Neural crest cell (in vitro differentiated cells): ENCODE results near the gene NTRK2. TPM values are rescaled to one million over a fixed set of nuclear protein-coding genes. Genes with fewer than 3 reads are reported as not detected.

Experiments
- DNase-seq: peaks from one replicate; pipeline ENCODE4 v3.0.0; 2021; ENCODE audit warnings: low read depth, mixed read lengths, low spot score
- H3K27ac Mint-ChIP-seq: one replicate; pipeline ENCODE4 v1.8.0; 2021; ENCODE audit warnings: mild to moderate bottlenecking, mixed read lengths; ENCODE audit not compliant: unreplicated experiment
- H3K27me3 Mint-ChIP-seq: 2 replicates; pipeline ENCODE4 v1.8.0; 2021; ENCODE audit warnings: low read depth, mild to moderate bottlenecking, mixed read lengths
- H3K36me3 Mint-ChIP-seq: 2 replicates; pipeline ENCODE4 v1.8.0; 2021; ENCODE audit warnings: low read depth, mild to moderate bottlenecking, mixed read lengths
- H3K4me1 Mint-ChIP-seq: 2 replicates; pipeline ENCODE4 v1.8.0; 2021; ENCODE audit warnings: mixed read lengths
- H3K4me3 Mint-ChIP-seq: one replicate; pipeline ENCODE4 v1.8.0; 2021; ENCODE audit warnings: mild to moderate bottlenecking, mixed read lengths
- H3K9me3 Mint-ChIP-seq: 2 replicates; pipeline ENCODE4 v1.8.0; 2021; ENCODE audit warnings: mixed read lengths
- CTCF ChIP-seq: fragments of 200-600 bp; sonication (generic); conservative IDR thresholded peaks from 2 replicates; pipeline ENCODE4 v1.5.0; 2021; ENCODE audit warnings: antibody characterized with exemption, mild to moderate bottlenecking
- total RNA-seq: library from RNA; stranded (reverse); gene quantifications from 2 replicates; pipeline ENCODE4 v1.2.1, GENCODE V29; 2021

The NTRK2 gene
- total RNA-seq, 1 donor from 2014 or later, result 20.6 TPM

GRCh38 chr9:84861455-84861854, 191.9 kb downstream of the NTRK2 start:
- DNase-seq, result no peak
- TF ChIP-seq CTCF, result no peak
- H3K4me3 Mint-ChIP-seq, result peak overlapping the region; percentile 41
- H3K4me1 Mint-ChIP-seq, result peaks cover 66% of the 10 kb centered on the region
- H3K27ac Mint-ChIP-seq, result no peak overlapping the region
- no peaks in the 10 kb centered on the region for H3K36me3 Mint-ChIP-seq
- H3K27me3 Mint-ChIP-seq, result peaks cover 2% of the 10 kb centered on the region
- H3K9me3 Mint-ChIP-seq, result no peaks in the 10 kb centered on the region

GRCh38 chr9:84862308-84862707, 192.8 kb downstream of the NTRK2 start:
- peaks cover 61% of the 10 kb centered on the region for H3K4me1 Mint-ChIP-seq

DNA sequence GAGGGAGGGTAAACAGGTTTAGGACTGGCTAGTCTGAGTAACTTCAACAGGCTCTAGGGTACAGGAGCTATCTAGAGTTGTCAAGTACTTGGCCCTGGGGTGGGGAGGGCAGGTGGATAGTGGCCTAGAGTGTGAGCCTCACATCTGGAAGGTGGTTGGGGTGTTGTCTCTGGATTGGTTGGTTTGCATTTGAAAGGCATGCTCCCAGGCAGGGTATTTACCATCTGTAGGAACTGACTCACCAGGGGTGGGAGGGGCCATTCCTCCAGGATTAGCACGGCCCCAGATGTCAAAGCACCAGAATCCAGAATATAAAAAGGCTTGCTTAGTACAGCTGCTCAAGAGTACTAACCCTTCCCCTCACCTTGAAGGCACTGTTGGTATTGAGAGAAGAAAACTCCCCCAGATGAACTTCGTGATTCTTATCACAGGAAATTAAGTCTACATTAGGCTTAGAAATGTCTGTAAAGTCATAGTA, 193.3 kb downstream of the NTRK2 start:
- Mint-ChIP-seq H3K27me3 (peaks cover 2% of the 10 kb centered on the region), H3K4me1 (peaks cover 58% of the 10 kb centered on the region), H3K4me3 (no peak overlapping the region), H3K36me3 (peaks cover 3% of the 10 kb centered on the region), H3K9me3 (no peaks in the 10 kb centered on the region), H3K27ac (peak overlapping the region; percentile 53)
- no peak for DNase-seq
- no peak for TF ChIP-seq CTCF

More at GRCh38 chr9:84862308-84862707, 192.8 kb downstream of the NTRK2 start:
- no peaks in the 10 kb centered on the region for H3K36me3 Mint-ChIP-seq
- H3K4me3 Mint-ChIP-seq, result peak overlapping the region; percentile 35
- H3K9me3 Mint-ChIP-seq, result no peaks in the 10 kb centered on the region
- peaks cover 2% of the 10 kb centered on the region for H3K27me3 Mint-ChIP-seq
- no peak for TF ChIP-seq CTCF
- H3K27ac Mint-ChIP-seq, result peak overlapping the region; percentile 53
- no peak for DNase-seq

DNA sequence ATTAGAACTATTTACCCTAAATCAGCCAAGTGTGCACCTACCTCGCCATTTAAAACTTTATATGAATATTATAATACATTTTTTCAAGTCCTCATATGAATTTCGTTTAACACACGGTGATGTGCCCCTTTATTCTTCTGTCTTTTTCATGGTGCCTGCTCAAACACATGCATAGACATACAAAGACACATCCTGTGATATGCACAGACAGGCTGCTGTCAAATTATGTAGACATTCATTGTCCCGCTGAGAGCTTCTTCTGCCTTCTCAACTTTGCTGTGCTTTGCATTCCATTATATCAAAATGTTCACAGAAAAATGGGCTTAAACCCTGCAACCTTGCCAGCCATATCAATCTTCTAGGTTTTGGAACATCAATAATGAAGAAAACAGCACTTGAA, 193.8 kb downstream of the NTRK2 start:
- Mint-ChIP-seq H3K4me3 (no peak overlapping the region), H3K27me3 (peaks cover 2% of the 10 kb centered on the region), H3K4me1 (peaks cover 52% of the 10 kb centered on the region), H3K27ac (no peak overlapping the region), H3K36me3 (peaks cover 3% of the 10 kb centered on the region), H3K9me3 (no peaks in the 10 kb centered on the region)
- no peak for DNase-seq
- no peak for TF ChIP-seq CTCF

DNA sequence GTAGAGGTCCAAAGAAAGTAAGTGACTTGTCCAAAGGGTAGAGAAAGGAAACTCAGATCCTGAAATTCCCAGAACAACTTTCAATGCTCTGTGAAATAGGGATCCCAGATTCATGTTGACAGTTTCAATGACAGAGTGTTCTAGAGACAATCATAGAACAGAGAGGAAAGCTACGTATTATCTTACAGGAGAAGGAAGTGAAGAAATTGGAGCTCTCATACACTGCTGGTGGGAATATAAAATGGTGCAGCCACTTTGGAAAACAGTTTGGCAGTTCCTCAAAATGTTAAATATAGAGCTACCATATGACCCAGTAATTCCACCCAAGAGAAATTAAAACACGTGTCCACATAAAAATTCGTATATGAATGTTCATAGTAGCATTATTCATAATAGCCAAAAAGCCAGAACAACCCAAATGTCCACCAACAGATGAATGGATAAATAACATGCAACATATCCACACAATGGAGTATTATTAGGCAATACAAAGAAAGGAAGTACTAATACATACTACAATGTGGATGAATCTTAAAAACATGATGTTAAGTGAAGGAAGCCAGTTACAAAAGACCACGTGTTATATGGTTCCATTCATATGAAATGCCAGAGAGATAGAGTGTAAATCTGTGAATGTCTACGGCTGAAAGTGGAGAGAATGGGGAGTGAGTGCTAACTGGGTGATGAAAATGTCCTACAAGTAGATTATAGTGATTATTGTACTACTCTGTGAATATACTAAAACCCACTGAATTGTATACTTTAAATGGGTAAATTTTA, 197.1 kb downstream of the NTRK2 start:
- peaks cover 5% of the 10 kb centered on the region for H3K9me3 Mint-ChIP-seq
- no peak for TF ChIP-seq CTCF
- peaks cover 25% of the 10 kb centered on the region for H3K4me1 Mint-ChIP-seq
- no peaks in the 10 kb centered on the region for H3K27me3 Mint-ChIP-seq
- H3K4me3 Mint-ChIP-seq, result no peak overlapping the region
- no peak for DNase-seq
- peaks cover 8% of the 10 kb centered on the region for H3K36me3 Mint-ChIP-seq
- H3K27ac Mint-ChIP-seq, result no peak overlapping the region
